GM21528 (cell line): ENCODE measurements around the gene DMWD.
"Not testable (repeated sequence)": the region's sequence is repeated elsewhere in the genome, so short reads cannot be mapped to it uniquely, and the experiment has no call there.

Experiments used
- ATAC-seq: cut with Tn5 transposase; IDR thresholded peaks from one replicate; pipeline ENCODE4 v1.9.1; 2021; ENCODE audit warnings: mild to moderate bottlenecking, moderate library complexity; ENCODE audit not compliant: unreplicated experiment, low FRiP score

The DMWD gene

GRCh38 chr19:45757695-45758094 is 35.0 kb downstream of the DMWD start:
- no peak for ATAC-seq

GRCh38 chr19:45754323-45754722 is 38.3 kb downstream of the DMWD start:
- no peak for ATAC-seq

GRCh38 chr19:45753548-45753947 is 39.1 kb downstream of the DMWD start:
- no peak for ATAC-seq

- no peak for ATAC-seq
Measured at GRCh38 chr19:45752639-45753038, 40.0 kb downstream of the DMWD start.

- ATAC-seq = not testable (repeated sequence)
Measured at GRCh38 chr19:45751483-45751882, 41.2 kb downstream of the DMWD start.

- ATAC-seq = no peak
Measured at GRCh38 chr19:45747513-45747912, 45.1 kb downstream of the DMWD start.

- no peak for ATAC-seq
Measured at GRCh38 chr19:45746866-45747265, 45.8 kb downstream of the DMWD start.

- ATAC-seq = no peak
Measured at GRCh38 chr19:45745606-45746005, 47.0 kb downstream of the DMWD start.

GRCh38 chr19:45742969-45743368 is 49.7 kb downstream of the DMWD start:
- ATAC-seq = no peak

GRCh38 chr19:45739498-45740439 is 52.9 kb downstream of the DMWD start:
- no peak for ATAC-seq

GRCh38 chr19:45733160-45733810 is 59.4 kb downstream of the DMWD start, which contains the start of gene MEIOSIN:
MEIOSIN (plus strand) TSS chr19:45733439; CDS start chr19:45735377, 1,938 bp downstream.
- no peak for ATAC-seq
